Fibroblast of the conjunctiva (primary cell): ENCODE data around the gene DNAH8.

Experiments
- DNase-seq: peaks from one replicate; pipeline ENCODE4 v3.0.0-alpha.2; 2010; ENCODE audit warnings: low read depth

Gene DNAH8

GRCh38 chr6:39075807-39076622, 360.9 kb downstream of the DNAH8 start:
- no peak for DNase-seq

GRCh38 chr6:39076623-39077535, 361.8 kb downstream of the DNAH8 start:
- no peak for DNase-seq

GRCh38 chr6:39077882-39078594, 362.9 kb downstream of the DNAH8 start:
- no peak for DNase-seq

DNA sequence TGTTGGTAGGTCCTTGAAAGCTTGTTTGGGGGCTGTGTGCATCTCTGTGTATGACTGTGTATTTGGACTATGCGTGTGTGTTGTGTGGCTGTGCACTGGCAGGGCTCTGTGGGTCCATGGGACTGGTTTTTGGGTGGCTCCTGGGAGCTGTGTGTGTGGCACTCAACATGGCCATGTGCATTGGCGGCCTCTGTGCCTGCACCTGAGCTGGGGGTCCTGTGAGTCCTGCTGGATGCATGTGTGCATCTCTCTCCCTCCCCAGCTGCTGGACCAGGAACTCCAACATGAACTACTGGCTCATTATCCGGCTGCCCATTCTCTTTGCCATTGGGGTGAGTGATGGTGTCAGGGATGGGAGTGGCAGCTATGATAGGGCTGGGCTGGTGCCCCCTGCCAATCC, 363.6 kb downstream of the DNAH8 start:
- DNase-seq: no peak

GRCh38 chr6:39079197-39080125, 364.4 kb downstream of the DNAH8 start:
- DNase-seq: no peak
